Breast epithelium (tissue), 3 donors: ENCODE results near the gene KCNC1.

Source experiments
- POLR2A ChIP-seq: fragments of 450-650 bp; IDR thresholded peaks from one replicate; pipeline ENCODE4 v1.6.1; 2016; ENCODE audit warnings: antibody characterized with exemption, mild to moderate bottlenecking, moderate library complexity
- POLR2AphosphoS5 ChIP-seq, 3 donors: sonication (generic); formaldehyde crosslinking; IDR thresholded peaks; one replicate each; pipeline ENCODE4 v1.6.1; 2017; ENCODE audit warnings: antibody characterized with exemption in 3 of 3

- TF ChIP-seq POLR2AphosphoS5 (IDR thresholded peaks at IDR 0.05): no peak
- no peak for TF ChIP-seq POLR2A
Observed at GRCh38 chr11:17718510-17718962, 16.0 kb upstream of the KCNC1 start.
